Measurements from ENCODE around the gene GP1BB. TPM values are rescaled to one million over a fixed set of nuclear protein-coding genes. Genes with fewer than 3 reads are reported as not detected.

GP1BB gene
- total and polyA plus RNA-seq, 10 of the 15 experiments (the other 5 are each of a cell fraction or from before 2014, with no cell fraction given): 0.05 to 0.28 (median 0.28) TPM; not detected in 7

DNA sequence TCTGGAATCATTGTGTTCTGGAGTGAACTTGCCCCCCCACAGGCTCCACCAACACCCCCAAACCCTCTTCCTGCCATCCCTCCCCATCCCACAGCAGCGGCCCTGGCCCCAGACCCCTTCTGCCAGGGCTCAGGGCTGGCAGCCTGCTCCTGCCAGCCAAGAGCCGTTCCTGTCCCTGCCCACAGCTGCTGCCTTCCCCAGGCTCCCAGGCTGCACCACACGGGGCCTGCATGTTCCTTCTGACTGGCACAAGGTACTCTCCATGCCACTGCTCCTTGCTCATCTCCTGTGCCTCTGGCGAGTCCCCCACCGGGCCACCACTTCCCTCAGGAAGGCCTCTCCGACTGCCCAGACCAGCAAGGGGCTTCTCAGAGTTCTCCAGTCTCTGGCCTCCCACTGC lies 4.9 kb downstream of the GP1BB start:
- ChIA-PET CTCF (interaction anchor here (5.7 kb wide), 1 partner anchor 184 kb away, joined by 94 read pairs; no protein-coding TSS in a partner anchor), RAD21 (ENCODE audit: unreplicated experiment) (no interaction called here)
- no peak for ATAC-seq

More for the DNA sequence above, 4.9 kb downstream of the GP1BB start:
- Histone ChIP-seq H3K79me2 (ENCODE audit: control insufficient read depth, insufficient read depth, low read length) (no peaks in the 10 kb centered on the region), H3K4me3 (no peak overlapping the region), H3K9ac (ENCODE audit: control insufficient read depth, insufficient read depth, low read length) (no peak overlapping the region), H3K4me1 (ENCODE audit: control insufficient read depth, insufficient read depth, low read length) (no peaks in the 10 kb centered on the region), H4K20me1 (ENCODE audit: control insufficient read depth, insufficient read depth) (no peaks in the 10 kb centered on the region), H3K27ac (ENCODE audit: control insufficient read depth, insufficient read depth) (no peak overlapping the region), H2AFZ (ENCODE audit: control insufficient read depth, low read depth, low read length) (no peak overlapping the region), H3K9me3 (replicated peaks; ENCODE audit: control insufficient read depth, insufficient read depth, low read length) (no peaks in the 10 kb centered on the region), H3K36me3 (ENCODE audit: control insufficient read depth in 2 of 2, insufficient read depth in 2 of 2, low read length in 1 of 2) (no peaks in the 10 kb centered on the region), H3K27me3 (replicated peaks in 1 of 2; ENCODE audit: control insufficient read depth in 2 of 2, insufficient read depth in 2 of 2, low read length in 1 of 2) (peaks cover 0 to 2% of the 10 kb centered on the region in 2 experiments; a peak in 2 of 4 replicates), H3K4me2 (ENCODE audit: control insufficient read depth, insufficient read depth) (no peak overlapping the region)
- BruUV-seq (replicated peaks): no TSS peak
- POLR2A ChIA-PET: no interaction called here
- DNase-seq (ENCODE audit: low read depth, low spot score): no peak
- no peak for FAIRE-seq
- in situ Hi-C loops (cut with MboI) (no loop called here), intact Hi-C loops (cut with micrococcal nuclease; ENCODE audit: unreplicated experiment) (no loop called here)
- 5% methylated on average over 6 of the region's 6 CpGs for WGBS (ENCODE audit: insufficient coverage, insufficient replicate concordance, low lambda C conversion rate, missing lambda C conversion rate)
- TF ChIP-seq PRDM15 (CRISPR knock-in tag; IDR thresholded peaks at IDR 0.05): no peak
- no peak for TF ChIP-seq NBN (IDR thresholded peaks at IDR 0.05)
- no peak for TF ChIP-seq ZNF217 (IDR thresholded peaks at IDR 0.05)
- SMC1A ChIA-PET (ENCODE audit: uncharacterized antibody, unreplicated experiment): no interaction called here
